Frontal cortex (tissue), 4 donors: Measurements from ENCODE around the gene CD2AP. TPM values are rescaled to one million over a fixed set of nuclear protein-coding genes. Genes with fewer than 3 reads are reported as not detected.
"Not testable (repeated sequence)": the region's sequence is repeated elsewhere in the genome, so short reads cannot be mapped to it uniquely, and the experiment has no call there.

Source experiments
- DNase-seq, 2 donors: peaks; one replicate each; pipeline ENCODE4 v3.0.0; 2012; ENCODE audit warnings: low spot score in 2 of 2
- FAIRE-seq: peaks from 2 replicates; lab custom pipeline; 2012; peaks lifted over from hg19 to GRCh38; lab: Jason Lieb, UNC
- total RNA-seq: library from RNA; depleted of rRNA; stranded (reverse); fragments of >200 nt; gene quantifications from one replicate; pipeline ENCODE4 v1.2.3, GENCODE V29; 2014
- donor health status: control.
- donor health status: control.
- donor health status: control.

Gene CD2AP
- total RNA-seq, 1 donor from 2014 or later: 17.9 TPM

GRCh38 chr6:47621838-47622449 is 144.4 kb downstream of the CD2AP start:
- FAIRE-seq: no peak
- DNase-seq: no peak

- FAIRE-seq: no peak
- no peak for DNase-seq
Observed at GRCh38 chr6:47626782-47627181, 149.2 kb downstream of the CD2AP start.

- FAIRE-seq (no peak), DNase-seq (no peak)
Observed at GRCh38 chr6:47628448-47629272, 151.1 kb downstream of the CD2AP start.

- DNase-seq (no peak), FAIRE-seq (no peak)
Observed at GRCh38 chr6:47629954-47630353, 152.4 kb downstream of the CD2AP start.

GRCh38 chr6:47630587-47630986 is 153.0 kb downstream of the CD2AP start:
- DNase-seq: no peak
- no peak for FAIRE-seq

GRCh38 chr6:47631269-47631772 is 153.7 kb downstream of the CD2AP start:
- FAIRE-seq (no peak), DNase-seq (peak in 1 of 2 donors; percentile 12)

GRCh38 chr6:47631797-47632196 is 154.2 kb downstream of the CD2AP start:
- FAIRE-seq (no peak), DNase-seq (no peak)

- DNase-seq (no peak), FAIRE-seq (no peak)
Observed at GRCh38 chr6:47633141-47633540, 155.6 kb downstream of the CD2AP start.

- FAIRE-seq: no peak
- DNase-seq: no peak
Observed at GRCh38 chr6:47634210-47635047, 156.8 kb downstream of the CD2AP start.

- FAIRE-seq: no peak
- DNase-seq: no peak
Observed at GRCh38 chr6:47646689-47647088, 169.1 kb downstream of the CD2AP start.

- no peak for FAIRE-seq
Observed at GRCh38 chr6:47647188-47647587, 169.6 kb downstream of the CD2AP start.

GRCh38 chr6:47647626-47648025 is 170.0 kb downstream of the CD2AP start:
- DNase-seq, FAIRE-seq: not testable (repeated sequence)

More at GRCh38 chr6:47647188-47647587, 169.6 kb downstream of the CD2AP start:
- DNase-seq: no peak

GRCh38 chr6:47648031-47648430 is 170.4 kb downstream of the CD2AP start:
- FAIRE-seq: no peak
- no peak for DNase-seq

- FAIRE-seq: no peak
- DNase-seq: no peak
Observed at GRCh38 chr6:47650553-47651432, 173.2 kb downstream of the CD2AP start.

- DNase-seq (no peak), FAIRE-seq (no peak)
Observed at GRCh38 chr6:47651505-47651944, 173.9 kb downstream of the CD2AP start.

GRCh38 chr6:47653706-47654105 is 176.1 kb downstream of the CD2AP start:
- FAIRE-seq (no peak), DNase-seq (no peak)

GRCh38 chr6:47654255-47654654 is 176.7 kb downstream of the CD2AP start:
- FAIRE-seq (no peak), DNase-seq (no peak)

GRCh38 chr6:47655719-47656595 is 178.4 kb downstream of the CD2AP start:
- DNase-seq (no peak), FAIRE-seq (no peak)
